ENCODE data around the gene ZNF281.

GRCh38 chr1:200423235-200423634 is 13.4 kb upstream of the ZNF281 start:
- TF ChIP-seq, protein P1, sequence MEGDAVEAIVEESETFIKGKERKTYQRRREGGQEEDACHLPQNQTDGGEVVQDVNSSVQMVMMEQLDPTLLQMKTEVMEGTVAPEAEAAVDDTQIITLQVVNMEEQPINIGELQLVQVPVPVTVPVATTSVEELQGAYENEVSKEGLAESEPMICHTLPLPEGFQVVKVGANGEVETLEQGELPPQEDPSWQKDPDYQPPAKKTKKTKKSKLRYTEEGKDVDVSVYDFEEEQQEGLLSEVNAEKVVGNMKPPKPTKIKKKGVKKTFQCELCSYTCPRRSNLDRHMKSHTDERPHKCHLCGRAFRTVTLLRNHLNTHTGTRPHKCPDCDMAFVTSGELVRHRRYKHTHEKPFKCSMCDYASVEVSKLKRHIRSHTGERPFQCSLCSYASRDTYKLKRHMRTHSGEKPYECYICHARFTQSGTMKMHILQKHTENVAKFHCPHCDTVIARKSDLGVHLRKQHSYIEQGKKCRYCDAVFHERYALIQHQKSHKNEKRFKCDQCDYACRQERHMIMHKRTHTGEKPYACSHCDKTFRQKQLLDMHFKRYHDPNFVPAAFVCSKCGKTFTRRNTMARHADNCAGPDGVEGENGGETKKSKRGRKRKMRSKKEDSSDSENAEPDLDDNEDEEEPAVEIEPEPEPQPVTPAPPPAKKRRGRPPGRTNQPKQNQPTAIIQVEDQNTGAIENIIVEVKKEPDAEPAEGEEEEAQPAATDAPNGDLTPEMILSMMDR (IDR thresholded peaks at IDR 0.05) = no peak
- no peak for TF ChIP-seq POLR2A (IDR thresholded peaks at IDR 0.05)

Measured in uterus (tissue), 2 donors.